GM12878 (cell line): ENCODE data around the gene PAM. TPM values are rescaled to one million over a fixed set of nuclear protein-coding genes. Genes with fewer than 3 reads are reported as not detected.

Experiments used
- ATAC-seq: fragments of 200-7000 bp; cut with Tn5 transposase; 3 replicates; pipeline ENCODE4 v1.9.1; 2020; ENCODE audit warnings: mild to moderate bottlenecking, moderate library complexity
- BruUV-seq: library from RNA; stranded (reverse); fragments of 400-500 nt; replicated peaks from 2 replicates; lab custom pipeline; 2021; lab: Mats Ljungman, UMichigan
- CTCF ChIA-PET: fragments of 300-600 bp; sonication (Branson Sonifier 250); formaldehyde crosslinking; extraction: SDS; loops from one replicate; lab custom pipeline; 2021; ENCODE audit warnings: inconsistent platforms; lab: Yijun Ruan, JAX
- POLR2A ChIA-PET: fragments of 350-600 bp; formaldehyde crosslinking; extraction: SDS; loops from one replicate; lab custom pipeline; 2021; ENCODE audit warnings: inconsistent platforms; lab: Charles Lee
- RAD21 ChIA-PET: fragments of 300-600 bp; sonication (Branson Sonifier 250); formaldehyde crosslinking; loops from one replicate; lab custom pipeline; 2023; ENCODE audit warnings: antibody characterized with exemption; ENCODE audit not compliant: unreplicated experiment; lab: Charles Lee
- SMC1A ChIA-PET: fragments of 300-600 bp; sonication (Branson Sonifier 250); formaldehyde crosslinking; loops from one replicate; lab custom pipeline; 2023; ENCODE audit not compliant: unreplicated experiment, uncharacterized antibody; lab: Charles Lee
- DNase-seq: peaks from one replicate; pipeline ENCODE4 v3.0.0-alpha.2; 2011; ENCODE audit warnings: low read depth, low spot score
- FAIRE-seq: peaks from 3 replicates; lab custom pipeline; 2011; peaks lifted over from hg19 to GRCh38; lab: Jason Lieb, UNC
- H2AFZ ChIP-seq: 2 replicates; pipeline ENCODE4 v1.6.0; 2011; ENCODE audit warnings: low read depth, low read length, control low read depth; ENCODE audit not compliant: control insufficient read depth
- H3K27ac ChIP-seq: 2 replicates; pipeline ENCODE4 v1.5.1; 2011; ENCODE audit warnings: control low read depth; ENCODE audit not compliant: control insufficient read depth, insufficient read depth
- H3K27me3 ChIP-seq, 2 experiments: replicated peaks in 1 of 2; 2 replicates each; pipeline versions ENCODE4 v1.6.0 to v1.6.1; 2011; ENCODE audit warnings: low read length in 1 of 2; ENCODE audit not compliant: control insufficient read depth in 2 of 2, insufficient read depth in 2 of 2
- H3K36me3 ChIP-seq, 2 experiments: 2 replicates each; pipeline ENCODE4 v1.5.1; 2011; ENCODE audit warnings: low read length in 1 of 2; ENCODE audit not compliant: control insufficient read depth in 2 of 2, insufficient read depth in 2 of 2
- H3K4me1 ChIP-seq: 2 replicates; pipeline ENCODE4 v1.6.1; 2011; ENCODE audit warnings: mild to moderate bottlenecking, low read length, moderate library complexity, mixed read lengths; ENCODE audit not compliant: control insufficient read depth, insufficient read depth
- H3K4me2 ChIP-seq: 2 replicates; pipeline ENCODE4 v1.6.0; 2011; ENCODE audit warnings: control low read depth; ENCODE audit not compliant: control insufficient read depth, insufficient read depth
- H3K4me3 ChIP-seq: fragments of 200-600 bp; sonication (generic); 2 replicates; pipeline ENCODE4 v1.5.1; 2016
- H3K79me2 ChIP-seq: 2 replicates; pipeline ENCODE4 v1.6.0; 2011; ENCODE audit warnings: low read length; ENCODE audit not compliant: control insufficient read depth, insufficient read depth
- H3K9ac ChIP-seq: 2 replicates; pipeline ENCODE4 v1.8.0; 2011; ENCODE audit warnings: low read length, control low read depth, mixed read lengths; ENCODE audit not compliant: control insufficient read depth, insufficient read depth
- H3K9me3 ChIP-seq: replicated peaks from 3 replicates; pipeline ENCODE4 v1.5.1; 2011; ENCODE audit warnings: mild to moderate bottlenecking, low read length; ENCODE audit not compliant: control insufficient read depth, insufficient read depth
- H4K20me1 ChIP-seq: 2 replicates; pipeline ENCODE4 v1.6.0; 2011; ENCODE audit not compliant: control insufficient read depth, insufficient read depth
- BMI1 ChIP-seq: fragments of 450-650 bp; IDR thresholded peaks from 2 replicates; pipeline ENCODE4 v1.6.1; 2016; ENCODE audit warnings: mild to moderate bottlenecking, moderate library complexity, borderline replicate concordance
- DPF2 ChIP-seq: fragments of 450-650 bp; IDR thresholded peaks from 2 replicates; pipeline ENCODE4 v1.6.1; 2017; ENCODE audit warnings: mild to moderate bottlenecking
- EP300 ChIP-seq, 2 experiments: fragments of 150-350 bp in 1 of 2; IDR thresholded peaks; 2 replicates each; pipeline ENCODE4 v1.6.1; 2011 to 2012; ENCODE audit warnings: low read depth in 2 of 2, low read length in 2 of 2, borderline replicate concordance in 1 of 2, improper control_type of control experiment in 1 of 2, inconsistent platforms in 1 of 2; ENCODE audit not compliant: control insufficient read depth in 1 of 2
- HDAC2 ChIP-seq: fragments of 200-600 bp; sonication (generic); IDR thresholded peaks from 2 replicates; pipeline ENCODE4 v1.6.1; 2017
- MYB ChIP-seq: fragments of 150-350 bp; IDR thresholded peaks from 2 replicates; pipeline ENCODE4 v1.6.1; 2014; ENCODE audit warnings: mild to moderate bottlenecking, low read depth, low read length, borderline replicate concordance
- NBN ChIP-seq: fragments of 450-650 bp; IDR thresholded peaks from 2 replicates; pipeline ENCODE4 v1.6.1; 2016
- NR2F1 ChIP-seq: fragments of 450-650 bp; conservative IDR thresholded peaks from 2 replicates; pipeline ENCODE4 v1.6.1; 2017; ENCODE audit warnings: mild to moderate bottlenecking
- PAX8 ChIP-seq: fragments of 450-650 bp; IDR thresholded peaks from 2 replicates; pipeline ENCODE4 v1.6.1; 2017; ENCODE audit warnings: mild to moderate bottlenecking, moderate library complexity
- SREBF1 ChIP-seq: IDR thresholded peaks from 2 replicates; pipeline ENCODE4 v1.6.1; 2012; ENCODE audit warnings: mild to moderate bottlenecking, low read length
- TAF1 ChIP-seq: IDR thresholded peaks from 2 replicates; pipeline ENCODE4 v1.6.1; 2011; ENCODE audit warnings: mild to moderate bottlenecking, low read depth, low read length, borderline replicate concordance
- whole genome bisulfite sequencing: methylation state at CpG from one replicate; pipeline ENCODE4 v1.1.6; 2016; ENCODE audit warnings: low lambda C conversion rate; ENCODE audit not compliant: insufficient replicate concordance, insufficient coverage; ENCODE audit errors: missing lambda C conversion rate; 5-methylcytosine and 5-hydroxymethylcytosine counted together
- in situ Hi-C: fragments of 300-500 bp; cut with MboI; formaldehyde crosslinking; loops from 9 replicates; pipeline ENCODE4 v1.14.3; 2018; ENCODE audit warnings: mixed read lengths
- intact Hi-C: fragments of 100-400 bp; cut with micrococcal nuclease; formaldehyde crosslinking; loops from one replicate; pipeline ENCODE4 v1.14.2; 2022; ENCODE audit not compliant: unreplicated experiment
- polyA plus RNA-seq, 11 experiments: library from polyadenylated mRNA; depleted of rRNA in 4 of 11; unstranded in 6 of 11; stranded (reverse) in 5 of 11; fragments of >200 nt; fragmentation: Nextera tagmentation in 4 of 11; fragmentation: Illumina TruSeq in 1 of 11; extraction: Ambion mirVana in 4 of 11; extraction: Trizol in 1 of 11; gene quantifications; 1 replicate in 1 of 11; 2 replicates in 10 of 11; pipeline versions ENCODE4 v1.2.1 to v1.2.3, GENCODE V29; 2011 to 2016; ENCODE audit warnings: inconsistent platforms in 2 of 11, missing spikeins in 2 of 11, low read depth in 1 of 11
- total RNA-seq, 4 experiments: library from RNA; depleted of rRNA in 3 of 4; stranded (reverse); fragments of >200 nt in 3 of 4; fragmentation: Illumina TruSeq in 1 of 4; extraction: Trizol in 1 of 4; gene quantifications; 2 replicates each; pipeline versions ENCODE4 v1.2.1 to v1.2.3, GENCODE V29; 2013 to 2021

The PAM gene
- total and polyA plus RNA-seq, 10 of the 15 experiments (the other 5 are each of a cell fraction or from before 2014, with no cell fraction given), result 5.5 to 72.5 (median 15.4) TPM

DNA sequence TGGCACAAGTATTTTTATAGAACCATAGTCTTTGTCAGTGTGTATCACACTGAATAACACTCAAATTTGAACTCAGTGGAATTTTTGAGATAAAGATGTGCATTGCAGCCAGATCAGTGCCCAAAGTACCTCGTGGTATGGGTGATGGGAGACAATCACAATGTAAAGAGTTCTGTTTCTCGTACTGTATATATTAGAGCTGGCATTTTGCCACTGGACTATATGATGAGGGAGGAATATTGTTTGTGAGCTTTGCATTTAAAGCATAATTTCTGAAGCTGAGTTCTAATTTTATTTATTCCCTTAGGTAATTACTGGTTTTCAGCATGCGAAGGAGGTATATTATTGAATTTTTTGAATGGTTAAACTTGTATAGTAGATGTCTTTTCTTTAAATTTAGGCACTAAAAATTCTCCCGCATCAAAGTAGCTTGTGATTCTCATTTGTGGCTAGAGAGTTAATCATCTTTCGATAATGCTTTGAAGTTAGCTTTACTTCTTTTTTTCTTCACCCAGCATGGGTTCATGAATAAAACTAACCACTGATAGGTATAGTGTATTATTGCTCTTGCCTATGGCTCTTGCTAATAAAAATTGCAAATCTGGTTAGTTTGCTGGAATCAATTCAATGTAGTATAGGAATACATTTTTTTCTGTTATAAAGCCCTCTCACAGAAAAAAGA, 43.1 kb downstream of the PAM start:
- Histone ChIP-seq H3K27ac (no peak overlapping the region), H3K4me2 (no peak overlapping the region), H3K9ac (no peak overlapping the region), H3K9me3 (no peaks in the 10 kb centered on the region; the same call in 2 of the 3 replicates), H3K27me3 (no peaks in the 10 kb centered on the region), H3K79me2 (peaks cover 1% of the 10 kb centered on the region), H3K36me3 (no peaks in the 10 kb centered on the region), H4K20me1 (no peaks in the 10 kb centered on the region), H2AFZ (no peak overlapping the region), H3K4me1 (no peaks in the 10 kb centered on the region), H3K4me3 (no peak overlapping the region)
- no peak for DNase-seq
- BruUV-seq, result no TSS peak
- ChIA-PET CTCF (interaction anchor here (0.6 to 2.5 kb wide), 4 partner anchors 14 to 1134 kb away, joined by 3 to 10 read pairs (median 4); no protein-coding TSS in a partner anchor), POLR2A (no interaction called here), RAD21 (interaction anchor here (1.0 to 1.4 kb wide), 3 partner anchors 17 to 117 kb away, joined by 3 read pairs; no protein-coding TSS in a partner anchor), SMC1A (interaction anchor here (0.7 to 1.7 kb wide), 4 partner anchors 8 to 19 kb away, joined by 3 to 6 read pairs (median 3); no protein-coding TSS in a partner anchor)
- WGBS, result 66% methylated on average over 5 of the region's 5 CpGs
- in situ Hi-C loops, result no loop called here
- TF ChIP-seq BMI1 (no peak), HDAC2 (no peak), SREBF1 (no peak), MYB (no peak), EP300 (IDR thresholded peaks at IDR 0.05; ENCODE audit: borderline replicate concordance in 1 of 2, control insufficient read depth in 1 of 2, low read depth in 2 of 2, low read length in 2 of 2) (no peak), NR2F1 (no peak), PAX8 (no peak), DPF2 (no peak), NBN (no peak), TAF1 (no peak)
- intact Hi-C loops, result no loop called here
- no peak for ATAC-seq
- no peak for FAIRE-seq
